ENCODE measurements around the gene CYBB.

- TF ChIP-seq CTCF (conservative IDR thresholded peaks at IDR 0.05; ENCODE audit: low read depth in 2 of 2) (no peak), REST (IDR thresholded peaks at IDR 0.05; ENCODE audit: unreplicated experiment) (no peak), EZH2 (IDR thresholded peaks at IDR 0.05; ENCODE audit: low read depth, unreplicated experiment) (no peak), EZH2phosphoT487 (IDR thresholded peaks at IDR 0.05; ENCODE audit: unreplicated experiment) (no peak), POLR2AphosphoS5 (IDR thresholded peaks at IDR 0.05; ENCODE audit: low read depth) (no peak), CREB1 (CRISPR knock-in tag; IDR thresholded peaks at IDR 0.05; ENCODE audit: low read depth) (no peak), JUNB (IDR thresholded peaks at IDR 0.05; ENCODE audit: unreplicated experiment) (no peak)
Observed at GRCh38 chrX:37767430-37767829, 12.4 kb upstream of the CYBB start.
